H4 (cell line): Measurements from ENCODE around the gene FAM120AOS. TPM values are rescaled to one million over a fixed set of nuclear protein-coding genes. Genes with fewer than 3 reads are reported as not detected.

Source experiments
- total RNA-seq: library from RNA; depleted of rRNA; stranded (reverse); fragments of >200 nt; shearing (Covaris generic); gene quantifications from 2 replicates; pipeline ENCODE4 v1.2.3, GENCODE V29; 2014; rRNA removed

FAM120AOS gene
- total RNA-seq, 1 experiment from 2014 or later: 28.6 TPM

Other genes with a start within 250 kb of the FAM120AOS start
- gene FAM120A, start 1.9 kb downstream of the FAM120AOS start, total RNA-seq: 25.5 and 39.5 TPM in 2 replicates
- 5.8 and 8.2 TPM in 2 replicates for gene PHF2, start 123.0 kb upstream of the FAM120AOS start, total RNA-seq